Chondrocyte (in vitro differentiated cells): ENCODE measurements around the gene MUC3A. TPM values are rescaled to one million over a fixed set of nuclear protein-coding genes. Genes with fewer than 3 reads are reported as not detected.
A peak's percentile ranks its signal among the peaks of the same experiment; 100 is the strongest.

ENCODE experiments used
- DNase-seq: peaks from one replicate; pipeline ENCODE4 v3.0.0; 2021; ENCODE audit warnings: mixed read lengths, low spot score
- H3K27ac Mint-ChIP-seq: one replicate; pipeline ENCODE4 v1.8.0; 2021; ENCODE audit warnings: mild to moderate bottlenecking, moderate library complexity, mixed read lengths; ENCODE audit not compliant: unreplicated experiment
- H3K27me3 Mint-ChIP-seq: 2 replicates; pipeline ENCODE4 v1.8.0; 2021; ENCODE audit warnings: low read depth, mixed read lengths
- H3K36me3 Mint-ChIP-seq: 2 replicates; pipeline ENCODE4 v1.8.0; 2021; ENCODE audit warnings: low read depth, mixed read lengths
- H3K4me1 Mint-ChIP-seq: 2 replicates; pipeline ENCODE4 v1.8.0; 2021; ENCODE audit warnings: low read depth, mild to moderate bottlenecking, mixed read lengths
- H3K4me3 Mint-ChIP-seq: one replicate; pipeline ENCODE4 v1.8.0; 2021; ENCODE audit warnings: mild to moderate bottlenecking, moderate library complexity, mixed read lengths; ENCODE audit not compliant: unreplicated experiment
- H3K9me3 Mint-ChIP-seq: 2 replicates; pipeline ENCODE4 v1.8.0; 2021; ENCODE audit warnings: low read depth, mixed read lengths
- CTCF ChIP-seq: fragments of 200-600 bp; sonication (generic); IDR thresholded peaks from 2 replicates; pipeline ENCODE4 v1.5.0; 2021; ENCODE audit warnings: antibody characterized with exemption, mild to moderate bottlenecking, moderate library complexity
- total RNA-seq: library from RNA; stranded (reverse); gene quantifications from 3 replicates; pipeline ENCODE4 v1.2.1, GENCODE V29; 2021

The MUC3A gene
- total RNA-seq, 1 donor from 2014 or later = not detected

- DNase-seq = no peak
- Mint-ChIP-seq H3K36me3 (no peaks in the 10 kb centered on the region), H3K27me3 (peaks cover 37% of the 10 kb centered on the region), H3K4me1 (peaks cover 6% of the 10 kb centered on the region), H3K27ac (no peak overlapping the region), H3K9me3 (no peaks in the 10 kb centered on the region), H3K4me3 (no peak overlapping the region)
- TF ChIP-seq CTCF = no peak
Observed at GRCh38 chr7:100962537-100962936, 13.2 kb downstream of the MUC3A start.

- Mint-ChIP-seq H3K27ac (no peak overlapping the region), H3K9me3 (no peaks in the 10 kb centered on the region), H3K4me3 (no peak overlapping the region), H3K36me3 (no peaks in the 10 kb centered on the region), H3K4me1 (peaks cover 6% of the 10 kb centered on the region), H3K27me3 (peaks cover 45% of the 10 kb centered on the region)
- no peak for TF ChIP-seq CTCF
- DNase-seq = no peak
Observed at GRCh38 chr7:100963386-100963785, 14.1 kb downstream of the MUC3A start.

GRCh38 chr7:100963874-100964273 lies 14.5 kb downstream of the MUC3A start:
- Mint-ChIP-seq H3K27me3 (peaks cover 50% of the 10 kb centered on the region), H3K9me3 (no peaks in the 10 kb centered on the region), H3K4me1 (peaks cover 6% of the 10 kb centered on the region), H3K4me3 (no peak overlapping the region), H3K27ac (no peak overlapping the region), H3K36me3 (no peaks in the 10 kb centered on the region)
- DNase-seq = no peak
- TF ChIP-seq CTCF = no peak

- Mint-ChIP-seq H3K27ac (no peak overlapping the region), H3K4me3 (no peak overlapping the region), H3K9me3 (no peaks in the 10 kb centered on the region), H3K4me1 (peaks cover 6% of the 10 kb centered on the region), H3K36me3 (no peaks in the 10 kb centered on the region), H3K27me3 (peaks cover 57% of the 10 kb centered on the region)
- TF ChIP-seq CTCF = no peak
- DNase-seq = peak; percentile 94
Observed at GRCh38 chr7:100964630-100965029, 15.3 kb downstream of the MUC3A start.

- peaks cover 61% of the 10 kb centered on the region for H3K27me3 Mint-ChIP-seq
- TF ChIP-seq CTCF = no peak
- H3K4me1 Mint-ChIP-seq = peaks cover 6% of the 10 kb centered on the region
- H3K27ac Mint-ChIP-seq = no peak overlapping the region
- H3K36me3 Mint-ChIP-seq = no peaks in the 10 kb centered on the region
- H3K4me3 Mint-ChIP-seq = no peak overlapping the region
- no peak for DNase-seq
- no peaks in the 10 kb centered on the region for H3K9me3 Mint-ChIP-seq
Observed at GRCh38 chr7:100965045-100965722, 15.8 kb downstream of the MUC3A start.
